GM12873 (cell line): ENCODE data around the gene ECM1.

Experiments used
- TF ChIP-seq, protein P1 (sequence below): IDR thresholded peaks from 2 replicates; pipeline ENCODE4 v1.5.1; 2012; ENCODE audit warnings: low read depth, mild to moderate bottlenecking, moderate library complexity, low read length, control low read depth; ENCODE audit not compliant: insufficient read depth; ENCODE audit errors: missing control alignments

ECM1 gene

DNA sequence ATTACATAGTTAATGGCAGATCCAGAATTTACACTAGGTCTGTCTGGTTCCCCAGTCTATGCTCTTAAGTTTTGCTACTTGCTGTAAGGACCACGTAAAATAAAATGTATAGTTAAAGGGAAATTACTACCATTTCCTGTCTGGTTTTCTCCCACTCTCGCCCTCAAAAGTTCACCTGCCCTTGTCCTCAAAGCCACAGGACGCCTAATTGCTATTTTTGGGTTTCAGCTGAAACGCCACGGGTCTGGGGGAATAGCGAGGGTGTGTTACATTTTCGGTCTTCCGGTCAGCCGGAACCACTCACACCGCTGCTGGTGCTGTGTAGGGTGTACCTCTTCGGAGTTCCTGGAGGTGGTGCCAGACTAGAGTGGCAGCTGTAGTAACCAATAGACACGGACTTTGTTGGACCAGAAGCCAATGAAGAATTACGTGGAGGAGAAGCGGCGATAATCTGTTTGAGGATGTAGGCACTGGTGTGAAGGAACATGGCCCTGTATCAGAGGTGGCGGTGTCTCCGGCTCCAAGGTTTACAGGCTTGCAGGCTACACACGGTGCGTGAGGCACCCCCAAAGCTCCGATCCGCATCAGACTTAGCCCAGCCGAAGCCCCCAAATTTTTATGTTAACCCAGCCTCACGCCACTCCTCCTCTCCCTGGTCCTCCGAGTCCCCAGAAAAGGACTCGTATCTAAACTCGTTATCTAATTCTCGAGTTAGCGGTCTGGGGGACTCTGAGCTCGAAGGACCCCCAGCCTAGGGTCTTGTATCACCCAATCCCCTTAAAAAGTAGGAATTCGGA, 20.7 kb upstream of the ECM1 start, which contains the start of gene TARS2:
TSS of gene TARS2 (plus strand) at position 454 of the 797 bp plus-strand sequence. CDS start at position 486, 32 bp downstream.
- TF ChIP-seq, protein P1, sequence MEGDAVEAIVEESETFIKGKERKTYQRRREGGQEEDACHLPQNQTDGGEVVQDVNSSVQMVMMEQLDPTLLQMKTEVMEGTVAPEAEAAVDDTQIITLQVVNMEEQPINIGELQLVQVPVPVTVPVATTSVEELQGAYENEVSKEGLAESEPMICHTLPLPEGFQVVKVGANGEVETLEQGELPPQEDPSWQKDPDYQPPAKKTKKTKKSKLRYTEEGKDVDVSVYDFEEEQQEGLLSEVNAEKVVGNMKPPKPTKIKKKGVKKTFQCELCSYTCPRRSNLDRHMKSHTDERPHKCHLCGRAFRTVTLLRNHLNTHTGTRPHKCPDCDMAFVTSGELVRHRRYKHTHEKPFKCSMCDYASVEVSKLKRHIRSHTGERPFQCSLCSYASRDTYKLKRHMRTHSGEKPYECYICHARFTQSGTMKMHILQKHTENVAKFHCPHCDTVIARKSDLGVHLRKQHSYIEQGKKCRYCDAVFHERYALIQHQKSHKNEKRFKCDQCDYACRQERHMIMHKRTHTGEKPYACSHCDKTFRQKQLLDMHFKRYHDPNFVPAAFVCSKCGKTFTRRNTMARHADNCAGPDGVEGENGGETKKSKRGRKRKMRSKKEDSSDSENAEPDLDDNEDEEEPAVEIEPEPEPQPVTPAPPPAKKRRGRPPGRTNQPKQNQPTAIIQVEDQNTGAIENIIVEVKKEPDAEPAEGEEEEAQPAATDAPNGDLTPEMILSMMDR: no peak

DNA sequence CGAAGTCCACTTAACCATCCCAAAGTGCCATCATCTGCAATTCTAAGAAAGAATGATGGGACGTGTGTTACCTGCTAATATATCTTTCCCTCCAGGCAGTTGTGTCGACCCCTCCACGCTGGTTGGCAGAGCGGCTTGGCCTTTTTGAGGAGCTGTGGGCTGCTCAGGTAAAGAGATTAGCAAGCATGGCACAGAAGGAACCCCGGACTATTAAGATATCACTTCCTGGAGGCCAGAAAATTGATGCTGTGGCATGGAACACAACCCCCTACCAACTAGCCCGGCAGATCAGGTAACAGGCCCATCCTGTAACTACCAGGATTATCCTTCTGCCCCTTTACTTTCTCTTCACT, 20.2 kb upstream of the ECM1 start:
- TF ChIP-seq, protein P1: no peak

DNA sequence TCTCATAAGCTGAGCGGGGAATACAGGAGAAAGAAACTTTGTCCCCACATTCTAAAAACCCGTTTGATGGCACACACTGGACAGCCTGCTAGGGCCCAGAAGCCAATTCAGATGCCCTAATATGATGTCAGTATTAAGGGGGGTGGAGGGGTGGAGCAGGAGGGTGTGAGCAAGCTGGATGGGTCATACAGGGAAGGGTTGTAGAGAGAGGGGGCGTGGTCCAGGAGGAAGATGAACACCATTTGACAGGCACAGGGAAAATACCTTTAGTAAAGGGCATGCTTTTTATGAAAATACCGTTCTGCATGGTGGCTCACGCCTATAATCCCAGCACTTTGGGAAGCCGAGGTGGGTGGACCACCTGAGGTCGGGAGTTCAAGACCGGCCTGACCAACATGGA, 14.7 kb upstream of the ECM1 start:
- TF ChIP-seq, protein P1: no peak

DNA sequence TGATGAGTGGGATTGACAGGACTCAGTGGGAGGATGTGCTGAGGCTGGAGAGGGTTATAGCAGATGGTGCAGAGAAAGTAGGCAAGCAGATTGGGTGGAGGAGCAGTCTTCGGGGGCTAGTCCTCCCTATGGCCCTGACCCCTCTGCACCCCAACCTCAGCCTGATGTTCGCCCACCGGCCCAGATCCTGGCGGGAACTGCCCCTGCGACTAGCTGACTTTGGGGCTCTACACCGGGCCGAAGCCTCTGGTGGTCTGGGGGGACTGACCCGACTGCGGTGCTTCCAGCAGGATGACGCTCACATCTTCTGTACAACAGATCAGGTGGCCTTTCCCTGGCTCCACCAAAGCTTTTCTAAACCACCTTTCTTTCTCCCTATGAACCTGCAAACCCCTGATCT, 9.6 kb upstream of the ECM1 start:
- TF ChIP-seq, protein P1: no peak

DNA sequence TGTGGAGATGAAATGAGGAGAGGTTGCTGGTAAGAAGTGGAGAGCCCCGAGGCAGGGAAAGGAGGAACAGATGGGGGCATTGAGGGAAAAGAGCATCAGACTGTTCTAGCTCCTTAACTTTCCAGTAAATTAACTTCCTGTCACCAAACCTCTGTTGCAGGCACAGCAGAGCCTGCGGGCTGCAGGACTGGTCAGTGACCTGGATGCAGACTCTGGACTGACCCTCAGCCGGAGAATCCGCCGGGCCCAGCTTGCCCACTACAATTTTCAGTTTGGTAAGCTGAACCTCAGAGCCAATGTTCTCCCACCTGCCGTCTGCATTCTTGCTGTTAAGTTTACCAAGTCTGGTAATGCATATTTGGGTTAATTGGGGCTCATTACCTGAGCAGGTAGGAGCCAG, 2.5 kb upstream of the ECM1 start:
- TF ChIP-seq, protein P1: no peak

DNA sequence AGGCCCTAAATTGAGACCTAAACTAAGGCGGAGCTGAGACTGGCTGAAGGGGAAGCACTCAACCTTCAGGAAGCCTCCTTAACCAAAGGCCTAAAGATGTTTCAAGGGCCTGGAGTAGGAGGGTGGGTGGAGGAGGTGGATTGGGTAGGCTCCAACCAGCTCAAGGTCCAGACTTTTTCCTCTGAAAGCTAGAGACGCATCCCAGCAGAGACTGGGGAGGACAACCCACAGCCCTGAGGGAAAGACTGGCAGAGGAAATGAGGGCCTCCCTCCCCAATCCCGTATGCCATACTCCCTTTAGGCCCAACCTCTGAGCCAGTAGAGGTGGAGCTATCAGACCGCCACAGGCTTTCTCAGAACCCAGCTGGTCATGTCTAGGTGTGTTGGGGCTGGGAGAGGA, 1.1 kb downstream of the ECM1 start:
- TF ChIP-seq, protein P1: no peak

DNA sequence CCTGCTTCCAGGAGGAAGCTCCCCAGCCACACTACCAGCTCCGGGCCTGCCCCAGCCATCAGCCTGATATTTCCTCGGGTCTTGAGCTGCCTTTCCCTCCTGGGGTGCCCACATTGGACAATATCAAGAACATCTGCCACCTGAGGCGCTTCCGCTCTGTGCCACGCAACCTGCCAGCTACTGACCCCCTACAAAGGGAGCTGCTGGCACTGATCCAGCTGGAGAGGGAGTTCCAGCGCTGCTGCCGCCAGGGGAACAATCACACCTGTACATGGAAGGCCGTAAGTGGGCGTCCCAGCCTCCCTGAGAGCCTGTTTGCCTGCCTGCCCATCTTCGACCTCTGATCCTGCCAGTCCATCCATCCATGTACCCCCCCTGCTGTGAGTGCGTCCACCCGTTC, 3.6 kb downstream of the ECM1 start:
- TF ChIP-seq, protein P1: no peak
